NCI-H82 (cell line): ENCODE measurements around the gene PCDHA8.
A peak's percentile ranks its signal among the peaks of the same experiment; 100 is the strongest.
"Not testable (repeated sequence)": the region's sequence is repeated elsewhere in the genome, so short reads cannot be mapped to it uniquely, and the experiment has no call there.

Source experiments
- DNase-seq: peaks from one replicate; lab custom pipeline; 2025; lab: John Stamatoyannopoulos, UW

Gene PCDHA8

DNA sequence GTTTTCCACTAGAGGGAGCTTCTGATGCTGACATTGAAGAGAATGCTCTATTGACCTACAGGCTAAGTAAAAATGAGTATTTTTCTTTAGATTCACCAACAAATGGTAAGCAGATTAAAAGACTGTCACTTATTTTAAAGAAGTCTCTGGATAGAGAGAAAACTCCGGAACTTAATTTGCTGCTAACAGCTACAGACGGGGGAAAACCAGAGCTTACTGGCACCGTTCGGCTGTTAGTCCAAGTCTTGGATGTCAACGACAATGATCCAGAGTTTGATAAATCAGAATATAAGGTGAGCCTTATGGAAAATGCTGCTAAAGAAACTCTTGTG, 28.5 kb downstream of the PCDHA8 start:
- no peak for DNase-seq

DNA sequence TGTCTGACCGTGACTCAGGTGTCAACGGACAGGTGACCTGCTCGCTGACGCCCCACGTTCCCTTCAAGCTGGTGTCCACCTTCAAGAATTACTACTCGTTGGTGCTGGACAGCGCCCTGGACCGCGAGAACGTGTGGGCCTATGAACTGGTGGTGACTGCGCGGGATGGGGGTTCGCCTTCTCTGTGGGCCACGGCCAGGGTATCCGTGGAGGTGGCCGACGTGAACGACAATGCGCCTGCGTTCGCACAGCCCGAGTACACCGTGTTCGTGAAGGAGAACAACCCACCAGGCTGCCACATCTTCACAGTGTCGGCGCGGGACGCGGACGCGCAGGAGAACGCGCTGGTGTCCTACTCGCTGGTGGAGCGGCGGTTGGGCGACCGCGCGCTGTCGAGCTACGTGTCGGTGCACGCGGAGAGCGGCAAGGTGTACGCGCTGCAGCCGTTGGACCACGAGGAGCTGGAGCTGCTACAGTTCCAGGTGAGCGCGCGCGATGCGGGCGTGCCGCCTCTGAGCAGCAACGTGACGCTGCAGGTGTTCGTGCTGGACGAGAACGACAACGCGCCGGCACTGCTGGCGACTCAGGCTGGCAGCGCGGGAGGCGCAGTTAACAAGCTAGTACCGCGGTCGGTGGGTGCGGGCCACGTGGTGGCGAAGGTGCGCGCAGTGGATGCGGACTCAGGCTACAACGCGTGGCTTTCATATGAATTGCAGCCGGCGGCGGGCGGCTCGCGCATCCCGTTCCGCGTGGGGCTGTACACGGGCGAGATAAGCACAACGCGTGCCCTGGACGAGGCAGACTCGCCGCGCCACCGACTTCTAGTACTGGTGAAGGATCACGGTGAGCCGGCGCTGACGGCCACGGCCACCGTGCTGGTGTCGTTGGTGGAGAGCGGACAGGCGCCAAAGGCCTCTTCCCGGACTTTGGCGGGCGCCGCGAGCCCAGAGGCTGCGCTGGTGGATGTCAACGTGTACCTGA, 29.5 kb downstream of the PCDHA8 start:
- no peak for DNase-seq

DNA sequence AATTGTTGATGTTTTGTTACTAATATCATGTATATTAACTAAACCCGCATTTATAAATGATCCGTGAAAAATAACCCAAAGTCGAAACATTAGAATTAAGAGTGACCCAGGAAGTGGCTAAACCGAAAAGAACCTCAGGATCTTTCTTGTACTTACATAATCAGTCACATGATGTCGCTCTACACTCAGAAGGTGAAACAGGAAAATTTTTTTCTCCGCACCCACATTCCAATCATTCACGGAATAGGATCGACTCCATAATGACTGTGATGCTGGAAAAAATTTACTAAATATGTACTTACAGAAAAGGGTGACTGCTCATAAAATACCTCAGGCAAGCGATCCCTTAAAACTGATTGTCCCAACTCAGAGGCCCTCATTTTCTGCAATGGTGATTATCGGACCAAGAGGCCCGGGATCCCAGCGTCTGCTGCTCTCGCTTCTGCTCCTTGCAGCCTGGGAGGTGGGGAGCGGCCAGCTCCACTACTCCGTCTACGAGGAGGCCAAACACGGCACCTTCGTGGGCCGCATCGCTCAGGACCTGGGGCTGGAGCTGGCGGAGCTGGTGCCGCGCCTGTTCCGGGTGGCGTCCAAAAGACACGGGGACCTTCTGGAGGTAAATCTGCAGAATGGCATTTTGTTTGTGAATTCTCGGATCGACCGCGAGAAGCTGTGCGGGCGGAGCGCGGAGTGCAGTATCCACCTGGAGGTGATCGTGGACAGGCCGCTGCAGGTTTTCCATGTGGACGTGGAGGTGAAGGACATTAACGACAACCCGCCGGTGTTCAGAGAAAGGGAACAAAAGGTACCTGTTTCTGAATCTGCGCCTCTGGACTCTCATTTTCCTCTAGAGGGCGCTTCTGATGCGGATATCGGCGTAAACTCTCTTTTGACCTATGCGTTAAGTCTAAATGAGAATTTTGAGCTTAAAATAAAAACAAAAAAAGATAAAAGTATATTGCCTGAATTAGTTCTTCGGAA, 34.4 kb downstream of the PCDHA8 start, which contains the start of gene PCDHA12:
TSS of gene PCDHA12 (plus strand) at position 224 of the 981 bp plus-strand sequence. CDS start at position 389, 165 bp downstream.
- DNase-seq, result peak; percentile 0

DNA sequence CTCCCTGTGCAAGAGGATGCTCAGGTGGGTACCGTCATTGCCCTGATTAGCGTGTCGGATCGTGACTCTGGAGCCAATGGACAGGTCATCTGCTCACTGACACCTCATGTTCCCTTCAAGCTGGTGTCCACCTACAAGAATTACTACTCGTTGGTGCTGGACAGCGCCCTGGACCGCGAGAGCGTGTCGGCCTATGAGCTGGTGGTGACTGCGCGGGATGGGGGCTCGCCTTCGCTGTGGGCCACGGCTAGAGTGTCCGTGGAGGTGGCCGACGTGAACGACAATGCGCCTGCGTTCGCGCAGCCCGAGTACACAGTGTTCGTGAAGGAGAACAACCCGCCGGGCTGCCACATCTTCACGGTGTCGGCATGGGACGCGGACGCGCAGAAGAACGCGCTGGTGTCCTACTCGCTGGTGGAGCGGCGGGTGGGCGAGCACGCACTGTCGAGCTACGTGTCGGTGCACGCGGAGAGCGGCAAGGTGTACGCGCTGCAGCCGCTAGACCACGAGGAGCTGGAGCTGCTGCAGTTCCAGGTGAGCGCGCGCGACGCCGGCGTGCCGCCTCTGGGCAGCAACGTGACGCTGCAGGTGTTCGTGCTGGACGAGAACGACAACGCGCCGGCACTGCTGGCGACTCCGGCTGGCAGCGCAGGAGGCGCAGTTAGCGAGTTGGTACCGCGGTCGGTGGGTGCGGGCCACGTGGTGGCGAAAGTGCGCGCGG, 35.7 kb downstream of the PCDHA8 start:
- DNase-seq, result not testable (repeated sequence)

DNA sequence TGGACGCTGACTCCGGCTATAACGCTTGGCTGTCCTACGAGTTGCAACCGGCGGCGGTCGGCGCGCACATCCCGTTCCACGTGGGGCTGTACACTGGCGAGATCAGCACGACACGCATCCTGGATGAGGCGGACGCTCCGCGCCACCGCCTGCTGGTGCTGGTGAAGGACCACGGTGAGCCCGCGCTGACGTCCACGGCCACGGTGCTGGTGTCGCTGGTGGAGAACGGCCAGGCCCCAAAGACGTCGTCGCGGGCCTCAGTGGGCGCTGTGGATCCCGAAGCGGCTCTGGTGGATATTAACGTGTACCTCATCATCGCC, 36.2 kb downstream of the PCDHA8 start:
- no peak for DNase-seq

DNA sequence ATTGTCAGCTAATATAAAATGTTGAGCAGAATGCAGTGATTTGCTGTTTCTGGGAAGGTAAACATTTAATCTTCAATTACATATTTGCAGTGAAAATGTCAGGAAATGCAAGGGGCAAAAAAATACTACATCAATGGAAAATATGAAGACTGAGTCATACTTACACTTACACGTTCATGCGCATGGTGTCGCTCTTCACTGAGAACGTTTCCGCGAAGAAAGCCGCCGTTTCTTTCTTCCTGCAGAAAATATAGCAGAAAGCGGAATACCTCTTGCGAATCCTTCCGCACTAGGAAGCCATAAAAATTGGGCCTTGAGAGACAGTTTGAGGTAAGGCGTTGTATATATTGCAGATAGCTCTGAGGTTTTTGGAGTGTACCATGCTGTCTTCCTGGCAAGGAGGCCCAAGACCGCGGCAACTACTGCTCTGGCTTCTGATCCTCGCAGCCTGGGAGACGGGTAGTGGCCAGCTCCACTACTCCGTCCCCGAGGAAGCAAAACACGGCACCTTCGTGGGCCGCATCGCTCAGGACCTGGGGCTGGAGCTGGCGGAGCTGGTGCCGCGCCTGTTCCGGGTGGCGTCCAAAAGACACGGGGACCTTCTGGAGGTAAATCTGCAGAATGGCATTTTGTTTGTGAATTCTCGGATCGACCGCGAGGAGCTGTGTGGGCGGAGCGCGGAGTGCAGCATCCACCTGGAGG, 41.1 kb downstream of the PCDHA8 start, which contains the start of gene PCDHA13:
TSS of gene PCDHA13 (plus strand) at position 236 of the 702 bp plus-strand sequence. CDS start at position 381, 145 bp downstream.
- no peak for DNase-seq

DNA sequence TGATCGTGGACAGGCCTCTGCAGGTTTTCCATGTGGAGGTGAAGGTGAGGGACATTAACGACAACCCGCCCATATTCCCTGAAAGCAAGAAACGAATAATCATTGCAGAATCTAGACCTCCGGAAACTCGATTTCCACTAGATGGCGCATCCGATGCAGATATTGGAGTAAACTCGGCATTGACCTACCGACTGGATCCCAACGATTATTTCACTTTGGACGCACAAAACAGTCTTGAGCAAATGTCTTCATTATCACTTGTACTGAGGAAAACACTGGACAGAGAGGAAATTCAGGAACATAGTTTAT, 41.6 kb downstream of the PCDHA8 start:
- peak; percentile 3 for DNase-seq

DNA sequence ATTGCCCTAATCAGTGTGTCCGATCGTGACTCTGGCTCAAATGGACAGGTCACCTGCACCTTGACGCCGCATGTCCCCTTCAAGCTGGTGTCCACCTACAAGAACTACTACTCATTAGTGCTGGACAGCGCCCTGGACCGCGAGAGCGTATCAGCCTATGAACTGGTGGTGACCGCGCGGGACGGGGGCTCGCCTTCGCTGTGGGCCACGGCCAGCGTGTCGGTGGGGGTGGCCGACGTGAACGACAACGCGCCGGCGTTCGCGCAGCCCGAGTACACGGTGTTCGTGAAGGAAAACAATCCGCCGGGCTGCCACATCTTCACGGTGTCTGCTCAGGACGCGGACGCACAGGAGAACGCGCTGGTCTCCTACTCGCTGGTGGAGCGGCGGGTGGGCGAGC, 42.4 kb downstream of the PCDHA8 start:
- no peak for DNase-seq

DNA sequence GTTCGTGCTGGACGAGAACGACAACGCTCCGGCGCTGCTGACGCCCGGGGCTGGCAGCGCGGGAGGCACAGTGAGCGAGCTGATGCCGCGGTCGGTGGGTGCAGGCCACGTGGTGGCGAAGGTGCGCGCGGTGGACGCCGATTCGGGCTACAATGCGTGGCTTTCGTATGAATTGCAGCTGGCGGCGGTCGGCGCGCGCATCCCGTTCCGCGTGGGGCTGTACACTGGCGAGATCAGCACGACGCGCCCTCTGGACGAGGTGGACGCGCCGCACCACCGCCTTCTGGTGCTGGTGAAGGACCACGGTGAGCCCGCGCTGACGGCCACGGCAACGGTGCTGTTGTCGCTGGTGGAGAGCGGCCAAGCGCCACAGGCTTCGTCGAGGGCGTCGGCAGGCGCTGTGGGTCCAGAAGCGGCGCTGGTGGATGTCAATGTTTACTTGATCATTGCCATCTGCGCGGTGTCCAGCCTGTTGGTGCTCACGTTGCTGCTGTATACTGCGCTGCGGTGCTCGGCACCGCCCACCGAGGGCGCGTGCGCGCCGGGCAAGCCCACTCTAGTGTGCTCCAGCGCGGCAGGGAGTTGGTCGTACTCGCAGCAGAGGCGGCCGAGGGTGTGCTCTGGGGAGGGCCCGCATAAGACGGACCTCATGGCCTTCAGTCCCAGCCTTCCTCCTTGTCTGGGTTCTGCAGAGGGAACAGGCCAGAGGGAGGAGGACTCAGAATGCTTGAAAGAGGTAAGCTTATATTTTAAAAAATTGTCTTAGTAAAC, 43.1 kb downstream of the PCDHA8 start:
- no peak for DNase-seq
